Activated T-helper 17 cell treated with anti-CD3 and anti-CD28 coated beads, Interleukin-2, amount 50 U/mL, for 72 hours (primary cell): Measurements from ENCODE around the gene PRKG2. TPM values are rescaled to one million over a fixed set of nuclear protein-coding genes. Genes with fewer than 3 reads are reported as not detected.
A peak's percentile ranks its signal among the peaks of the same experiment; 100 is the strongest.
"Not testable (repeated sequence)": the region's sequence is repeated elsewhere in the genome, so short reads cannot be mapped to it uniquely, and the experiment has no call there.

Experiments
- ATAC-seq: fragments of 150-1000 bp; cut with Tn5 transposase; replicated peaks from 2 replicates; pipeline ENCODE4 v1.10.0; 2021; ENCODE audit warnings: mild to moderate bottlenecking, moderate library complexity
- H3K27ac Mint-ChIP-seq: one replicate; pipeline ENCODE4 v1.8.0; 2022; ENCODE audit warnings: mixed read lengths
- H3K27me3 Mint-ChIP-seq: one replicate; pipeline ENCODE4 v1.8.0; 2022; ENCODE audit warnings: mixed read lengths
- H3K36me3 Mint-ChIP-seq: one replicate; pipeline ENCODE4 v1.8.0; 2022; ENCODE audit warnings: low read depth, mild to moderate bottlenecking, mixed read lengths
- H3K4me1 Mint-ChIP-seq: one replicate; pipeline ENCODE4 v1.8.0; 2022; ENCODE audit warnings: mixed read lengths
- H3K4me3 Mint-ChIP-seq: one replicate; pipeline ENCODE4 v1.8.0; 2022; ENCODE audit warnings: mild to moderate bottlenecking, mixed read lengths
- H3K9me3 Mint-ChIP-seq: one replicate; pipeline ENCODE4 v1.8.0; 2022; ENCODE audit warnings: mixed read lengths
- total RNA-seq, 2 donors: library from RNA; stranded (reverse); gene quantifications; one replicate each; pipeline ENCODE4 v1.2.3, GENCODE V29; 2022

PRKG2 gene
- total RNA-seq, 2 donors from 2014 or later = 0.66 TPM; not detected in 1

DNA sequence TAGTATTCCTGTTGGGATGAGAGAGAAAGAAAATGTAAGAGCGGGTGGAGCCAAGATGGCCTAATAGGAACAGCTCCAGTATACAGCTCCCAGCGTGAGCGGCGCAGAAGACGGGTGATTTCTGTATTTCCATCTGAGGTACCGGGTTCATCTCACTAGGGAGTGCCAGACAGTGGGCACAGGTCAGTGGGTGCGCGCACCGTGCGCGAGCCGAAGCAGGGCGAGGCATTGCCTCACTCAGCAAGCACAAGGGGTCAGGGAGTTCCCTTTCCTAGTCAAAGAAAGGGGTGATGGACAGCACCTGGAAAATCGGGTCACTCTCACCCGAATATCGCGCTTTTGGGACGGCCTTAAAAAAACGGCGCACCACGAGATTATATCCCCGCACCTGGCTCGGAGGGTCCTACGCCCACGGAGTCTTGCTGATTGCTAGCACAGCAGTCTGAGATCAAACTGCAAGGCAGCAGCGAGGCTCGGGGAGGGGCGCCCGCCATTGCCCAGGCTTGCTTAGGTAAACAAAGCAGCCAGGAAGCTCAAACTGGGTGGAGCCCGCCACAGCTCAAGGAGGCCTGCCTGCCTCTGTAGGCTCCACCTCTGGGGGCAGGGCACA is 61.2 kb downstream of the PRKG2 start:
- H3K4me1 Mint-ChIP-seq, H3K36me3 Mint-ChIP-seq, ATAC-seq, H3K9me3 Mint-ChIP-seq, H3K27me3 Mint-ChIP-seq: not testable (repeated sequence)
- Mint-ChIP-seq H3K27ac (peak overlapping the region; percentile 69), H3K4me3 (peak overlapping the region; percentile 81)

DNA sequence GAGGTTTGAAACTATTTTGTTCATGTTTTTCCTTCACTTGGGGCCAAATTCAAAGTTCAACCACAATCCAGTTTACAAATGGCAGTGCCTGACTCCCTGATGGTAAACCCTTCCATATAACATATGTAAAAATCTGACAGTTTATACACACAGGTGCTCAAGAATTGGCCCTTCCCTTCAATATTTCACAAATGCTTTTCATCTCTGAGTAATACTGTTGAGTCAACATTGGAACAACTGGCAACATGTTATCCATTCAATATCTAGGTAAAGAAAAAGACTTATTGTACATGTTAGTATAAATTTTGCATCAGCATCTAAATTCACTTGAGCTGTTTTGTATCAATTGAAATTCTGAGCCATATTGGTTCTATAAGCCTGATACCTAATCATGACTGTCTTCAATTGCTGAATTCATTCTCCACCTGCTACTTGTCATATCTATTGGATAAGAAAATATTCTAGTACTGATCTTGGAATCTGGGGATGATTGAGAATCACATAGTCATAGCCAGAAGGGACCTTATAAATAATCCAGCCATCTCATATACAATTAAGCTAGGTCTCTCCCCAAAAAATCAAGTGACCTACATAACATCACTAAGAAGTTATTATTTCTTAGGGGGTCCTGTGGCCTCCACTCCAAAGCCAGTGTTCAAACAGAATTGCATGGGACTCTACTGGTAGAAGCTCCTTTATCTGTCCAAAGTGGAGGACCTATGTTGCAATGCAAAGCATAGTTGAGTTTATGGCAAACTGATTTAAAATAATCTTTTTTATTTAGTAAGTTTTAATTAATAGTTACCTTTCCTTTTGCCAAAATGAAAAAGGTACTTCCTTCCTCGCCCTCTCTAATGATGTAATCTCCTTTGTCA is 61.9 kb downstream of the PRKG2 start:
- no peak for ATAC-seq
- Mint-ChIP-seq H3K36me3 (no peaks in the 10 kb centered on the region), H3K27ac (peak overlapping the region; percentile 69), H3K4me1 (no peaks in the 10 kb centered on the region), H3K27me3 (no peaks in the 10 kb centered on the region), H3K9me3 (no peaks in the 10 kb centered on the region), H3K4me3 (peak overlapping the region; percentile 81)

DNA sequence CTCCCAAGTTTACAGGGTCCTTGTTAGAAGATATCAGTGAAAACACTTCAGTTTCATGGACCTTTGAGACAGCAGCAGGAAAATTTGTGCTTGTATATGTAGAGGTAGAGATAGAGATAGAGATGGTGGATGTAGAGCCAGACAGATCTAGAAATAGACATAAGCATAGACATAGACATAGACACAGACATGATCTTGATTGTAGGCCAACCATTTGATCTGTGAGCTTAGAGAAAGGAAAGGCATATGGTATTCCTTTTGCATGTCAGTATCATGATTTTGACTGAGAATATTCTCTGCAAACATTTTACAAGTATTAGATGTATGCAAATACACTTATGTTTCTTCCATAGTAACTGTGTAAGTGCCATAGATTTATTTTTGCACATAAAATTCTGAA is 65.0 kb downstream of the PRKG2 start:
- Mint-ChIP-seq H3K4me3 (no peak overlapping the region), H3K9me3 (no peaks in the 10 kb centered on the region), H3K4me1 (no peaks in the 10 kb centered on the region), H3K36me3 (no peaks in the 10 kb centered on the region), H3K27ac (no peak overlapping the region), H3K27me3 (no peaks in the 10 kb centered on the region)
- ATAC-seq = no peak

DNA sequence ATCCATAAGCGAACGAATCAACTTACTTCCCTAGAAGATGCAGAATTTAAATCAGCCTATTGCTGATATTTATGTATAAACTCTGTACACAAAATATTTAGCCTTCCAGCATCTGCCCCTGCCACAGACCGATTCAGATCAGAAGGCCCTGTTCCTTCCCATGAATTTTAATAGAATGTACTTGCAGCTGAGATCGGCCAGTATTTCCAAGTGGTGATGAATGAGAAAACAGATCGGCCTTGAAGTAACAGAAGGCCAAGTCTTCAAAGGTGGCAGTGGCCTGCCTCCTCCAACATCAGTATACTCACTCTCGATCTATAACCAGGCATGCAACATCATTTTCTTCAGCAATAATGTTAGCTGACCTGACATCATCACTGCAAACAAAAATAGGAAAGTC is 66.4 kb downstream of the PRKG2 start:
- no peaks in the 10 kb centered on the region for H3K4me1 Mint-ChIP-seq
- H3K36me3 Mint-ChIP-seq = no peaks in the 10 kb centered on the region
- no peak overlapping the region for H3K27ac Mint-ChIP-seq
- no peak for ATAC-seq
- no peaks in the 10 kb centered on the region for H3K9me3 Mint-ChIP-seq
- no peak overlapping the region for H3K4me3 Mint-ChIP-seq
- no peaks in the 10 kb centered on the region for H3K27me3 Mint-ChIP-seq

DNA sequence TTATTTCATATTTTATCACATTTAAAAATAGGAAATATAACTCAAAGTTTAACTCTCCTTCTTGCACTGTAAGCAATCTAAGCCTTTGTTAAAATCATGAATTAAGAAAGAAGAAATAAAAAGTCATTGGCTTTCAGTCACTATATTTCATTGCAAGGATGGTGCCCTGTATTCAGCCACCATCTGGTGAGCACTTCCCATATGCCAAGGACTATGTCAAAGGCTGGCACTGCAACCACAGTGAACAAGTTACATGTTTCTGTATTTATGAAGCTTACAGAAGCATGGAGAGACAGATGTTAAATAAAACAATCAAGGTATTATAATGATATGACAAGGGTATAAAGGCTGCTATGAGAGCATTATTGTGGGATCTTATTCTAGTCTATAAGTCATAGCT is 68.6 kb downstream of the PRKG2 start:
- Mint-ChIP-seq H3K9me3 (no peaks in the 10 kb centered on the region), H3K27ac (no peak overlapping the region), H3K27me3 (no peaks in the 10 kb centered on the region), H3K36me3 (no peaks in the 10 kb centered on the region), H3K4me3 (no peak overlapping the region), H3K4me1 (no peaks in the 10 kb centered on the region)
- ATAC-seq = no peak

DNA sequence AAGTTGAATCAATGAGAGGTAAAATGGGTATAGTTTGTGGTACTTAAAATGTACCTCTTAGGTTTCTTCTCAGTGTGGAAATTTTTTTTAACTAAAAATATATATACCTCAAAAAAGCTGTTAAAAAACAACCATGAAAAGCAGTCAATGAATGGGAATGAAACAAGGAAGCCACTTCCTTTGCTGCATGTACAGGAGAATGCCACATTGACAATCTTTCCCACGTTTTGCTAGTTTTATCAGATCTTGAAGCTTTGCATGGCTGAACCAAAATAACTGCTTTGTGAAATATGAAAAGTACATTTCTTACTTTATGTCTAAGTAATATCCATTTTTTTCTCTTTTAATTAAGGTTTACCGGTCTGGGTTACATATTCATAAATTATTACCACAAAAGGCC is 71.8 kb downstream of the PRKG2 start:
- H3K27ac Mint-ChIP-seq = no peak overlapping the region
- H3K4me1 Mint-ChIP-seq = no peaks in the 10 kb centered on the region
- no peaks in the 10 kb centered on the region for H3K36me3 Mint-ChIP-seq
- H3K4me3 Mint-ChIP-seq = no peak overlapping the region
- H3K9me3 Mint-ChIP-seq = no peaks in the 10 kb centered on the region
- H3K27me3 Mint-ChIP-seq = no peaks in the 10 kb centered on the region
- no peak for ATAC-seq

DNA sequence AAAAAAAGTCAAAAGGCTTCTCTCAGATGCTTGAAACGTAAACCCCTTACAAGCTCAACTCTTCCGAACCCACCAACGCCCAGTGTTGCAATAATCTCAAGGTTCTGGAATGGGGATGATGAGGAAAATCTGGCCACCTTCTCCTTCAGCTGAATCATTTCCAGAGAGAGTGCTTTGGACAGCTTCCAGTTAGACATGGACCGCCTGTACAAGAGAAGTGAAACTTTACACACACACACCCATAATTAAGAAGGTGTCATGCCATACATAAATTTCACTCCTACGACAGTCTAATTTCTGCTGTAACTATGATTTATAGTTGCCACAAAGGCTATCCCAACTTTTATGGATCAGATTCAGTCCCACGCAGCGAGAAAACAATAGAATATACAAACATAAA is 72.3 kb downstream of the PRKG2 start:
- no peaks in the 10 kb centered on the region for H3K27me3 Mint-ChIP-seq
- no peak for ATAC-seq

DNA sequence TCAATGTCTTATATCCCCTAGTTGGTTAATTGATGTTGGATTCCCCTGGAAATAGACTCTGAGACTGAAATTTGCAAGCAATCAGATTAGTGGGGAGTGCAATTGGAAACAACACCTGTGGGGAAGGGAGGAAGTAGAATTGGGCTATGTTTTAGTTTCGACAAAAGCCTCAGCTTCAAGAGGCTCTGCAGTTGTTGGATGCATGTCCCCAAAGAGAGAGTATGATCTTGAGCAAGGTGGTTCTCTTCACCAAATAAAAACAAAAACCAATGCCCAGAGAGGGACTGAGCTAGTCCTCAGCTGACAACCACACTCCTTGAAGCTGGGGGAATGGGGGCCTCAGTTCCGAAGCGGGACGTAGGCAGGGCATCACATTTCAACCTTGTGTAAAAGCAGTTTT is 77.1 kb downstream of the PRKG2 start:
- Mint-ChIP-seq H3K36me3 (no peaks in the 10 kb centered on the region), H3K4me3 (no peak overlapping the region), H3K9me3 (no peaks in the 10 kb centered on the region), H3K4me1 (no peaks in the 10 kb centered on the region), H3K27me3 (peaks cover 4% of the 10 kb centered on the region), H3K27ac (no peak overlapping the region)
- no peak for ATAC-seq

More for the DNA sequence above, 72.3 kb downstream of the PRKG2 start:
- Mint-ChIP-seq H3K27ac (no peak overlapping the region), H3K9me3 (no peaks in the 10 kb centered on the region), H3K4me1 (no peaks in the 10 kb centered on the region), H3K36me3 (no peaks in the 10 kb centered on the region), H3K4me3 (no peak overlapping the region)

DNA sequence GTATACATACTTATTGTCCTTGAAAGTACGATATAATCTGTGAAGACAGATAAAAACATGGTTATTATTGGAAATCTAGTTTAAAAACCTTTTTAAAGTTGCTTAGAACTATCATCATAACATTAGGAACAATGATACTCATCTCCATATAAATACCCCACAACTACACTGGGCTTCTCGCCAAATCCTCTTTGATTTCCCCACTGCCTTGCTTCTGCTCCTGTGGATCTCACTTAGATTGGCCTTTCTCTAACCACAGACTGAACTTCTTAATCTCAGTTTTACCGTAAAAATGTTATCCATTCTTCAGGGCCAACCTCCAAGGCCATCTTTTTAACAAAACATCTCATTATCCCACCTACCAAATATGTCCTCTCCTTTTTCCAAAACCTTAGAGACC is 77.6 kb downstream of the PRKG2 start:
- no peaks in the 10 kb centered on the region for H3K36me3 Mint-ChIP-seq
- H3K4me1 Mint-ChIP-seq = no peaks in the 10 kb centered on the region
- ATAC-seq = no peak
- no peaks in the 10 kb centered on the region for H3K9me3 Mint-ChIP-seq
- no peak overlapping the region for H3K4me3 Mint-ChIP-seq
- H3K27ac Mint-ChIP-seq = no peak overlapping the region
- H3K27me3 Mint-ChIP-seq = peaks cover 4% of the 10 kb centered on the region

DNA sequence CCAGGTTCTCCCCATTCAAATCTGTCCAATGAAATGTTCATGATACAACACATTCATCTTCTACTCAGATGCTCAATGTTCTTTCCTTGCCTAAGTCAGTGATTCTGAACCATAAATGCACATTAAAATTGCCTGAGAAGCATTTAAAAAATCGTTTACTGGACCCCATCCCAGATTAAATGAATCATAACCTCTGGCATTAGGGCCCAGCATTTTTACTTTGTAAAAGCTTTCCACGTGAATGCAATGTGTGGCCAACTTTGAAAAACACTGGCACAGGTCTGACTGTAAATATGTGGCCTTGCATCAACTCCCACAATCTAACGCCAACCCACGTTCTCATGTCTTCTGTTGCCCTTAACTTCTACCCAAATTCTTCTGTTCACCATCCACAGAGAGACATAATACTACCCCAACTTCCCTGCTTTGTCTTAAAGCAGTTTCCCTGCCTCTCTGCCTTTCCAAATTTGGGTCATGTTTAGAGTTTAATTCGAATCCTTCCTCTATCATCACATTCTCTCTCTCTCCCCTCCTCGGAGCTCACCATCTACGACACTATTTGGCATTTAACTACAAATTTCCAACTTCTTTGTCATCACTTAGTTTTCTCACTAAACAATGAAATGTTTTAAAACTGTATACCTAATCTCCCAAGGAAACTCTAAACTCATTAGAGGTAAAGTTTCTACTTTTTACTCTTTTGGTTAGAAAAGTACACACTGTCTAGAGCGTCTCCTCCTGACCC is 78.7 kb downstream of the PRKG2 start:
- peaks cover 4% of the 10 kb centered on the region for H3K27me3 Mint-ChIP-seq
- no peak overlapping the region for H3K4me3 Mint-ChIP-seq
- H3K27ac Mint-ChIP-seq = no peak overlapping the region
- H3K9me3 Mint-ChIP-seq = no peaks in the 10 kb centered on the region
- H3K4me1 Mint-ChIP-seq = no peaks in the 10 kb centered on the region
- H3K36me3 Mint-ChIP-seq = no peaks in the 10 kb centered on the region
- no peak for ATAC-seq

DNA sequence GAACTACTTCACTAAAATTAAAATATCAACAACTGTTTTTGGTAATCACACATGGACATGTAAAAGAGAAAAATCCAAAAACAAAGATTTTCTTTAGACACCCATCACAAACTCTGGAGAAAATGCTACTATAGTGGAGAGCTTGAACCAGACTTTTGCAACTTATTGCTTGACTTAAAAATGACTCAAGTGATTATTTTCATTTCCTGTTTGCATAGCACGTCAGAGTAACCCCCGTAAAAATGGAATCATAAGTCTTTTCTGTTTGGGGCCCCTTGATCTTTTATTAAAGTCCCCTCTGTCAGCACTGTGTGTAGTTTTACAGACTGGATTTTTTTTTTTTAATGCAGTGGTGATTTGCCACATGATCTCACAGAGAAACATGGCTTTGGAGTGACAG is 79.5 kb downstream of the PRKG2 start:
- Mint-ChIP-seq H3K36me3 (no peaks in the 10 kb centered on the region), H3K9me3 (no peaks in the 10 kb centered on the region), H3K27ac (no peak overlapping the region), H3K27me3 (peaks cover 4% of the 10 kb centered on the region), H3K4me3 (no peak overlapping the region), H3K4me1 (no peaks in the 10 kb centered on the region)
- ATAC-seq = no peak

DNA sequence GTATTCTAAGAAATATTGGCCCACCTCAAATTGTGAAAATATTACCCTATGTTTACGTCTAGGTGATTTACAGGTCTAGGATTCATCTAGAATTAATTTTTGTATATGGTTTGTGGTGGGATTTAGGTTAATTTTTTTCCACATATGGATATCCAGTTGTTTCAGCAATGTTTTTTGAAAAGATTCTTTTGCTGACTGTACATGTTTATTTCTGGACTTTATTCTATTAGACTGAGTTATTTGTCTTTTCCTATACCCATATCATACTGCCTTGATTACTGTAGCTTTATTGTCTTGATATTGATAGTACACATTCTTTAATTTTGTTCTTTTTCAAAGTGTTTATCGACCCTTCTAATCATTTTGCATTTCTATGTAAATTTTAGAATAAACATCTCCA is 83.5 kb downstream of the PRKG2 start:
- Mint-ChIP-seq H3K9me3 (no peaks in the 10 kb centered on the region), H3K27me3 (peaks cover 3% of the 10 kb centered on the region), H3K36me3 (no peaks in the 10 kb centered on the region), H3K27ac (no peak overlapping the region), H3K4me3 (no peak overlapping the region), H3K4me1 (no peaks in the 10 kb centered on the region)
- ATAC-seq = no peak

DNA sequence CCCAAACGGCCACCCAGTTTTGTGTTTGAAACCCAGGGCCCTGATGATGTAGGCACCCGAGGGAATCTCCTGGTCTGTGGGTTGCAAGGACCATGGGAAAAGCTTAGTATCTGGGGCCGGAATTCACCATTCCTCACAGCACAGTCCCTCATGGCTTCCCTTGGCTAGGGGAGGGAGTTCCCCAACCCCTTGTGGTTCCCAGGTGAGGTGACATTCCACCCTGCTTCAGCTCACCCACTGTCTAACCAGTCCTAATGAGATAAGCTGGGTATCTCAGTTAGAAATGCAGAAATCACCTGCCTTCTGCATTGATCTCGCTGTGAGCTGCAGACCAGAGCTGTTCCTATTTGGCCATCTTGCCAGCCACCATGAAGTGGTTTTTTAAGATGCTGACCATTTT is 84.0 kb downstream of the PRKG2 start:
- H3K4me3 Mint-ChIP-seq = no peak overlapping the region
- no peaks in the 10 kb centered on the region for H3K27me3 Mint-ChIP-seq
- no peaks in the 10 kb centered on the region for H3K4me1 Mint-ChIP-seq
- no peak for ATAC-seq
- no peaks in the 10 kb centered on the region for H3K9me3 Mint-ChIP-seq
- H3K36me3 Mint-ChIP-seq = no peaks in the 10 kb centered on the region
- no peak overlapping the region for H3K27ac Mint-ChIP-seq

DNA sequence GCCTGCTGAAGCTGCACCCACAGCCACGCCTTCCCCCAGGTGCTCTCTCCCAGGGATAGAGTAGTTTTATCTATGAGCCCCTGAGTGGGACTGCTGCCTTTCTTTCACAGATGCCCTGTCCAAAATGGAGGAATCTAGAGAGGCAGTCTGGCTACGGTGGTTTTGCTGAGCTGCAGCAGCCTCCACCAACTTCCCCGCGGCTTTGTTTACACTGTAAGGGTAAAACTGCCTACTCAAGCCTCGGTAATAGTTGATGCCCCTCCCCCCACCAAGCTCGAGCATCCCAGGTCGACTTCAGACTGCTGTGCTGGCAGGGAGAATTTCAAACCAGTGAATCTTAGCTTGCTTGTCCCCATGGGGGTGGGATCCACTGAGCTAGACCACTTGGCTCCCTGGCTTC is 84.5 kb downstream of the PRKG2 start:
- no peaks in the 10 kb centered on the region for H3K9me3 Mint-ChIP-seq
- no peak overlapping the region for H3K4me3 Mint-ChIP-seq
- ATAC-seq = no peak
- no peak overlapping the region for H3K27ac Mint-ChIP-seq
- H3K36me3 Mint-ChIP-seq = no peaks in the 10 kb centered on the region
- H3K27me3 Mint-ChIP-seq = no peaks in the 10 kb centered on the region
- no peaks in the 10 kb centered on the region for H3K4me1 Mint-ChIP-seq

DNA sequence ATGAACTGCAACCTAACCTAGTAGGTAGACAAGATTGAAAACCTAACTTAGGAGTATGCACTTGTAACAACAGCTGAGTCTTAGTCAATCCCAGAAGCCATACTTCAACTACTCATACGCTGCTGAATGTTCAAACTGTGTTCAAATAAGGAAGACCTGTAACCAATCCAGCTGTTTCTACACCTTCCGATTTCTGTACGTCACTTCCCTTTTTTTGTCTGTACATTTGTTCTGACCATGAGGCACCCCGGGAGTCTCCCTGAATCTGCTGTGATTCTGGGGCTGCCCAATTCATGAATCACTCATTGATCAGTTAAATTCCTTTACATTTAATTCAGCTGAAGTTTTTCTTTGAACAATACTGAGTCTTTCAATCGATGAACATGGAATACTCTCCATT is 95.0 kb downstream of the PRKG2 start:
- no peaks in the 10 kb centered on the region for H3K4me1 Mint-ChIP-seq
- H3K27me3 Mint-ChIP-seq = no peaks in the 10 kb centered on the region
- H3K36me3 Mint-ChIP-seq = no peaks in the 10 kb centered on the region
- no peak overlapping the region for H3K4me3 Mint-ChIP-seq
- no peak overlapping the region for H3K27ac Mint-ChIP-seq
- ATAC-seq = no peak
- no peaks in the 10 kb centered on the region for H3K9me3 Mint-ChIP-seq
